Nephron progenitor cell (in vitro differentiated cells): ENCODE data around the gene MAP1S.

Experiments used
- DNase-seq: peaks from one replicate; pipeline ENCODE4 v3.0.0; 2021
- H3K27ac Mint-ChIP-seq: 2 replicates; pipeline ENCODE4 v1.8.0; 2021; ENCODE audit warnings: mild to moderate bottlenecking, moderate library complexity, mixed read lengths
- H3K27me3 Mint-ChIP-seq: 2 replicates; pipeline ENCODE4 v1.8.0; 2021; ENCODE audit warnings: mild to moderate bottlenecking, low read depth, mixed read lengths; ENCODE audit not compliant: poor library complexity
- H3K36me3 Mint-ChIP-seq: 2 replicates; pipeline ENCODE4 v1.8.0; 2021; ENCODE audit warnings: low read depth, mixed read lengths
- H3K4me1 Mint-ChIP-seq: 2 replicates; pipeline ENCODE4 v1.8.0; 2021; ENCODE audit warnings: mixed read lengths
- H3K4me3 Mint-ChIP-seq: 2 replicates; pipeline ENCODE4 v1.8.0; 2021; ENCODE audit warnings: mild to moderate bottlenecking, moderate library complexity, mixed read lengths
- H3K9me3 Mint-ChIP-seq: 2 replicates; pipeline ENCODE4 v1.8.0; 2021; ENCODE audit warnings: mild to moderate bottlenecking, moderate library complexity, mixed read lengths
- CTCF ChIP-seq: fragments of 200-600 bp; sonication (generic); IDR thresholded peaks from 2 replicates; pipeline ENCODE4 v1.5.0; 2021; ENCODE audit warnings: antibody characterized with exemption

Gene MAP1S

GRCh38 chr19:17687141-17687856, 32.0 kb upstream of the MAP1S start:
- H3K27ac Mint-ChIP-seq, result no peak overlapping the region
- H3K4me3 Mint-ChIP-seq, result peak overlapping the region; percentile 46
- H3K9me3 Mint-ChIP-seq, result no peaks in the 10 kb centered on the region
- H3K4me1 Mint-ChIP-seq, result peaks cover 10% of the 10 kb centered on the region
- H3K36me3 Mint-ChIP-seq, result no peaks in the 10 kb centered on the region
- DNase-seq, result no peak
- no peak for TF ChIP-seq CTCF
- H3K27me3 Mint-ChIP-seq, result peaks cover 84% of the 10 kb centered on the region

GRCh38 chr19:17687857-17688784, 31.2 kb upstream of the MAP1S start, which contains the start of gene UNC13A:
Gene UNC13A, minus strand, starts transcription at chr19:17688354. Its CDS starts 155 bp downstream, at chr19:17688199.
- peak; percentile 96 for DNase-seq
- H3K36me3 Mint-ChIP-seq, result no peaks in the 10 kb centered on the region
- peaks cover 79% of the 10 kb centered on the region for H3K27me3 Mint-ChIP-seq
- TF ChIP-seq CTCF, result no peak
- H3K9me3 Mint-ChIP-seq, result no peaks in the 10 kb centered on the region
- H3K27ac Mint-ChIP-seq, result no peak within 1 kb of the TSS
- peaks cover 10% of the 10 kb centered on the region for H3K4me1 Mint-ChIP-seq
- peak within 1 kb of the TSS; percentile 61 for H3K4me3 Mint-ChIP-seq

GRCh38 chr19:17688853-17689595, 30.3 kb upstream of the MAP1S start:
- no peaks in the 10 kb centered on the region for H3K9me3 Mint-ChIP-seq
- DNase-seq, result no peak
- H3K4me3 Mint-ChIP-seq, result peak overlapping the region; percentile 61
- no peak overlapping the region for H3K27ac Mint-ChIP-seq
- no peaks in the 10 kb centered on the region for H3K36me3 Mint-ChIP-seq
- peaks cover 73% of the 10 kb centered on the region for H3K27me3 Mint-ChIP-seq
- TF ChIP-seq CTCF, result no peak
- peaks cover 10% of the 10 kb centered on the region for H3K4me1 Mint-ChIP-seq

GRCh38 chr19:17692566-17692965, 26.7 kb upstream of the MAP1S start:
- Mint-ChIP-seq H3K4me1 (peaks cover 8% of the 10 kb centered on the region), H3K36me3 (no peaks in the 10 kb centered on the region), H3K27ac (no peak overlapping the region), H3K4me3 (no peak overlapping the region), H3K9me3 (no peaks in the 10 kb centered on the region), H3K27me3 (peaks cover 70% of the 10 kb centered on the region)
- no peak for DNase-seq
- no peak for TF ChIP-seq CTCF

GRCh38 chr19:17695198-17695597, 24.1 kb upstream of the MAP1S start:
- Mint-ChIP-seq H3K9me3 (no peaks in the 10 kb centered on the region), H3K27ac (no peak overlapping the region), H3K4me1 (no peaks in the 10 kb centered on the region), H3K4me3 (no peak overlapping the region), H3K27me3 (peaks cover 68% of the 10 kb centered on the region), H3K36me3 (no peaks in the 10 kb centered on the region)
- TF ChIP-seq CTCF, result no peak
- DNase-seq, result no peak
